Small intestine (tissue), 7 donors: ENCODE measurements around the gene ESCO1. TPM values are rescaled to one million over a fixed set of nuclear protein-coding genes. Genes with fewer than 3 reads are reported as not detected.
"Not testable (repeated sequence)": the region's sequence is repeated elsewhere in the genome, so short reads cannot be mapped to it uniquely, and the experiment has no call there.

ENCODE experiments used
- DNase-seq, 2 donors: peaks; one replicate each; pipeline versions ENCODE4 v3.0.0 to v3.0.0-alpha.2; 2013
- FAIRE-seq: peaks from 2 replicates; lab custom pipeline; 2012; peaks lifted over from hg19 to GRCh38; lab: Jason Lieb, UNC
- H3K27ac ChIP-seq, 3 donors: one replicate each; pipeline ENCODE4 v1.5.1; 2013; ENCODE audit warnings: low read length in 2 of 3, mild to moderate bottlenecking in 2 of 3, control low read depth in 1 of 3, inconsistent platforms in 1 of 3, low read depth in 1 of 3, moderate library complexity in 1 of 3
- H3K27me3 ChIP-seq, 3 donors: one replicate each; pipeline ENCODE4 v1.6.1; 2013; ENCODE audit warnings: low read length in 3 of 3, inconsistent platforms in 1 of 3; ENCODE audit not compliant: control insufficient read depth in 3 of 3, insufficient read depth in 3 of 3
- H3K36me3 ChIP-seq, 3 donors: one replicate each; pipeline ENCODE4 v1.6.1; 2013; ENCODE audit warnings: low read length in 3 of 3, inconsistent platforms in 1 of 3, low read depth in 1 of 3, mild to moderate bottlenecking in 1 of 3, moderate library complexity in 1 of 3; ENCODE audit not compliant: control insufficient read depth in 3 of 3, insufficient read depth in 2 of 3
- H3K4me1 ChIP-seq, 3 donors: one replicate each; pipeline ENCODE4 v1.6.1; 2013; ENCODE audit warnings: low read length in 2 of 3, inconsistent platforms in 1 of 3, low read depth in 1 of 3, mild to moderate bottlenecking in 1 of 3, moderate library complexity in 1 of 3; ENCODE audit not compliant: control insufficient read depth in 3 of 3, insufficient read depth in 2 of 3
- H3K4me3 ChIP-seq, 3 donors: one replicate each; pipeline ENCODE4 v1.5.1; 2013; ENCODE audit warnings: low read length in 3 of 3, control low read depth in 1 of 3, inconsistent platforms in 1 of 3, low read depth in 1 of 3, mild to moderate bottlenecking in 1 of 3, moderate library complexity in 1 of 3
- H3K9me3 ChIP-seq, 2 donors: one replicate each; pipeline ENCODE4 v1.6.1; 2013; ENCODE audit warnings: low read depth in 1 of 2, low read length in 1 of 2; ENCODE audit not compliant: control insufficient read depth in 2 of 2, insufficient read depth in 1 of 2
- WGBS, 3 donors: extraction: QIAGEN DNeasy Blood & Tissue Kit; methylation state at CpG; one replicate each; pipeline ENCODE4 v1.1.7; 2013; 5-methylcytosine and 5-hydroxymethylcytosine counted together
- polyA plus RNA-seq, 4 donors: library from polyadenylated mRNA; stranded (reverse) in 3 of 4; unstranded in 1 of 4; fragments of 200-250 nt in 3 of 4; fragments of 120-200 nt in 1 of 4; gene quantifications; one replicate each; pipeline versions ENCODE4 v1.2.1 to v1.2.3, GENCODE V29; 2013
- donor health status: healthy with polysubstance abuse.
- donor health status: control.
- donor health status: control.
- donor health status: Bipolar disorder and iron deficiency.
- donor health status: healthy.

The ESCO1 gene
- polyA plus RNA-seq, 4 donors: 9.4 to 24.4 (median 13.1) TPM

DNA sequence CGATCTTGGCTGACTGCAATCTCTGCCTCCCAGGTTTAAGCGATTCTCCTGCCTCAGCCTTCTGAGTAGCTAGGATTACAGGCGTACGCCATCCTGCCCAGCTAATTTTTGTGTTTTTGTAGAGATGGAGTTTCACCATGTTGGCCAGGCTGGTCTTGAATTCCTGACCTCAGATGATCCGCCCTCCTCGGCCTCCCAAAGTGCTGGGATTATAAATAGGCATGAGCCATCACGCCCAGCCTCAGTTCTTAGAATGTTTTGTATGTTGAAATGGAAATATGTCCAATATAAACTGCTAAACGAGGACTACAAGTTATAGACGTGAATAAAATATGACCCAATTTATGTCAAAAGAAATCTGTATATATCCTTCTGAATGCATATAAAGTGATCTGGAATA lies 21.1 kb upstream of the ESCO1 start:
- H3K36me3 ChIP-seq: peaks cover 5 to 44% (median 6%) of the 10 kb centered on the region in 3 donors
- not testable (repeated sequence) for DNase-seq, H3K9me3 ChIP-seq, H3K27me3 ChIP-seq, H3K4me3 ChIP-seq, H3K27ac ChIP-seq, H3K4me1 ChIP-seq, FAIRE-seq
- WGBS, 3 donors: 89 to 94% (median 93%) methylated on average over 9 of the region's 9 CpGs

DNA sequence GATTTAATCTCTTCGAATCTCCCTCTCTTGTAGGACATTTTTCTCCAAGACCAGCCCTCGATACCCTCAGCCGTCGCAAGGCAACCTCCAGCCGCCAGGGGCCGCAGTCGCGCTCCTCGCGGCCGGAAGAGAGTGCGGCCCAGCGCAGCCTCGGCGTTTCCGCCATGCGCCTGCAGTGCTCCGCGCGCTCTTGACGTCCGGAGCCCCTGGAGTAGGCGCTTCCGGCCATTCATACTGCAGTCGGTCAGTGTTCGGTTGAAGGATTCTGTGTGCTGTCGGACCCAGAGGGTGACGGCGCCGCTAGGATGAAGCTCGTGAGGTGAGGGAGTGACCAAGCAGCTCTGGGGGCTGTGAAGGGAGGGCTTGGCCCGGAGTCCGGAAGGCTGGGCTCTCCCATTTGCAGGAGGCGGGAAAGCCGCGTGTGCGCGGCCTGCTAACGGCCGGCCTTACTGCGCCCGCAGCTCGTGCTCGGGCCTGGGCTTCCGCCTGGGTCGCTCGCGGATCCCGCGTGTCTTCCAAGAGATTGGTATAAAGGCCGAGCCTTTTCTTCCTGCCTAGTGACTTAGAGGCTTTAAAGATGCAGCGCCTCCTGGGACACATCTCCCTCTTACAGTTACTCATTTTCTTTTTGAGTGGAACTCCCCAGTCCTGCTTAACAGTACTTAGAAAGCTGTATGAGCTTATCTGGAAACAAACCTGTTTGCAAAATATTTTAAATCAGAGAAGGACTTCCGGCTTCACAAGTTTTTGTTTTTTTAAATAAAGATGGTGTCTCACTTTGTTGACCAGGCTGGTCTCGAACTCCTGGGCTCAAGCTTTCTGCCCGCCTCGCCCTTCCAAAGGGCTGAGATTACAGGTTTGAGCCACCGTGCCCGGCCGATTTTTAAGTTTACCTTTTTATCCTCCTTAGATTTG lies 11.9 kb upstream of the ESCO1 start, which contains the start of gene SNRPD1:
TSS of gene SNRPD1 (plus strand) at position 190 of the 915 bp plus-strand sequence. CDS start at position 306, 116 bp downstream.
- peaks cover 0 to 3% (median 0%) of the 10 kb centered on the region in 3 donors for H3K4me1 ChIP-seq
- H3K36me3 ChIP-seq: peaks cover 0 to 13% (median 0%) of the 10 kb centered on the region in 3 donors
- FAIRE-seq (no peak), DNase-seq (peak; percentile 89 to 96)
- H3K4me3 ChIP-seq: peak within 1 kb of the TSS; percentile 70 to 97 (median 86)
- WGBS, 3 donors: 0 to 1% (median 0%) methylated on average over 58 to 59 of the region's 59 CpGs
- H3K9me3 ChIP-seq: no peaks in the 10 kb centered on the region
- no peaks in the 10 kb centered on the region for H3K27me3 ChIP-seq
- H3K27ac ChIP-seq: peak within 1 kb of the TSS; percentile 68 to 95 (median 91)

DNA sequence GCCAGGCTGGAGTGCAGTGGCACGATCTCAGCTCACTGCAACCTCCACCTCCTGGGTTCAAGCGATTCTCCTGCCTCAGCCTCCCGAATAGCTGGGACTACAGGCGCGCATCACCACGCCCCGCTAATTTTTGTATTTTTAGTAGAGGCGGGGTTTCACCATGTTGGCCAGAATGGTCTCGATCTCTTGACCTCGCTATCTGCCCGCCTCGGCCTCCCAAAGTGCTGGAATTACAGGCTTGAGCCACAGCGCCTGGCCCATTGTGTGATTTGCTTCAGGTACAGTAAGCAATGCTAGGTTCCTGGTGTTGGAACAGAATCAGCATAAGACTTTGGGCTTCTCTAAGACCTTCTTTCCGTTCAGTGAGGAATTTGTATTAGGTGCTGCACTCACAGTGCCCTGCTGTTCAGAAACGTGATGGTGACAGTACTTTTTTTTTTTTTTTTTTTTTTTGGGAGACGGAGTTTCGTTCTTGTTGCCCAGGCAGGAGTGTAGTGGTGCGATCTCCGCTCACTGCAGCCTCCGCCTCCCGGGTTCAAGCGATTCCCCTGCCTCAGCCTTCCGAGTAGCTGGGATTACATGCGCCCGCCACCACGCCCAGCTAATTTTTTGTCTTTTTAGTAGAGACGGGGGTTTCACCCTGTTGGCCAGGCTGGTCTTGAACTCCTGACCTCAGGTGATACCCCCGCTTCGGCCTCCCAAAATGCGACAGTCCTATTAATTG lies 11.1 kb upstream of the ESCO1 start:
- H3K36me3 ChIP-seq, H3K9me3 ChIP-seq, FAIRE-seq, H3K4me1 ChIP-seq, H3K27me3 ChIP-seq, DNase-seq: not testable (repeated sequence)
- WGBS, 3 donors: 52 to 61% (median 54%) methylated on average over 26 to 30 of the region's 30 CpGs
- Histone ChIP-seq H3K4me3 (peak overlapping the region in 2 of 3 donors; percentile 70 to 97), H3K27ac (peak overlapping the region in 2 of 3 donors; percentile 42 to 95)

DNA sequence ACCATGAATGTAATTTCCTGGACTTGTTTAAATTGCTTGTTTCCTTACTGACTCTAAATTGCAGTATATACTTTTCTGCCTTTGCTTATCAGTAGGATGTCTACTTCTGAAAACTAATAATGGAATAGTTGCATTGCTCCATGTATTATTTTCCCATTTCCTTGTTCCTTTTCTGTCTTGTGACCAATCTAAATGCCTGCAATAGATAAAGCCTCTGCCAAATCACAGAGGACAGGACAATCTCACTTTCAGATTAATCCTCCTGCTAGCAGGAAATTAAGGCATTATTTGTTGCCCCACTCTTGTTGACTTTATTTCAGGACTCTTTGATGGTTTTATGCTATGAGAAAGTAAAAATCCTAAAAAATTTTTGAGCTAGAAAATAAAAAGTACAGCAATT lies 4.7 kb upstream of the ESCO1 start:
- peaks cover 0 to 4% (median 3%) of the 10 kb centered on the region in 3 donors for H3K4me1 ChIP-seq
- DNase-seq (peak in 1 of 2 donors; percentile 48), FAIRE-seq (no peak)
- no peak overlapping the region for H3K4me3 ChIP-seq
- H3K36me3 ChIP-seq: no peaks in the 10 kb centered on the region
- H3K9me3 ChIP-seq: no peaks in the 10 kb centered on the region
- peak overlapping the region in 2 of 3 donors; percentile 17 to 70 for H3K27ac ChIP-seq
- no peaks in the 10 kb centered on the region for H3K27me3 ChIP-seq

DNA sequence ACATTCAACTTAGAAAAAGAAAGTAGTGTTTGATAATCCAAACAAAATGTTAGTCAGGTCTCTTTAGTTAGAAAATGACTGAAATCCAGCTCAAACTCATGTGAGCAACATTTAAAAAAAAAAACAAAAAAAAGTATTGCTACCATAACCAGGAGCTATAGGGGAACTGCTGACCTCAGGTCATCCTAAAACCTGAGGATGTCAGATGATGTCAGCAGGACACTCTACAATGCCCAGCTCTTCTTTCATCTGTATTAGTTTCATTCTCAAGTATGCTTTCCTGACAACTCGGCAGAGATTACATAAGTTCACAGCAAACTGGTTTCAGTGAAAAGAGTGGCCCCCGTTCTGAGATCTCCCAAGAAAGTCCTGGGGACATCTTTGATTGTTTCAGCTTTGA lies 4.2 kb upstream of the ESCO1 start:
- H3K9me3 ChIP-seq: no peaks in the 10 kb centered on the region
- no peaks in the 10 kb centered on the region for H3K27me3 ChIP-seq
- H3K36me3 ChIP-seq: no peaks in the 10 kb centered on the region
- peak overlapping the region in 2 of 3 donors; percentile 17 to 70 for H3K27ac ChIP-seq
- peaks cover 0 to 4% (median 3%) of the 10 kb centered on the region in 3 donors for H3K4me1 ChIP-seq
- FAIRE-seq (no peak), DNase-seq (no peak)
- 4 to 30% (median 10%) methylated on average over 2 of the region's 2 CpGs for WGBS, 3 donors
- no peak overlapping the region for H3K4me3 ChIP-seq

DNA sequence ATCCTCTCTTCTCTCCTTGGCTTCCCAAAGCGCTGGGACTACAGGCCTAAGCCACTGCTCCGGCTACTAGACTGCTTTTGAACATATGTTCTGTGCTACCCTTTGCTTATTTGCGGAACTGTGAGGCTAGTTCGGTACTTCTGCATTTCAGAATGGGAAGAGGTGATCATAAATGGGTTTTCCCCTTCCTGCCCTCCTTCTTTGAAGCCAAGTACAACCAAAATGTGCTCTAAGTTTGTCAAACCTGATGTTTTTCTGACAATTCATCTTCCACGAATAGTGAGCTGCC lies 1.7 kb upstream of the ESCO1 start:
- DNase-seq (no peak), FAIRE-seq (no peak)
- peaks cover 0 to 10% (median 7%) of the 10 kb centered on the region in 3 donors for H3K4me1 ChIP-seq
- H3K27me3 ChIP-seq: no peaks in the 10 kb centered on the region
- H3K27ac ChIP-seq: no peak overlapping the region
- H3K4me3 ChIP-seq: no peak overlapping the region
- H3K9me3 ChIP-seq: no peaks in the 10 kb centered on the region
- H3K36me3 ChIP-seq: no peaks in the 10 kb centered on the region
- 77 to 93% (median 79%) methylated on average over 5 of the region's 5 CpGs for WGBS, 3 donors

DNA sequence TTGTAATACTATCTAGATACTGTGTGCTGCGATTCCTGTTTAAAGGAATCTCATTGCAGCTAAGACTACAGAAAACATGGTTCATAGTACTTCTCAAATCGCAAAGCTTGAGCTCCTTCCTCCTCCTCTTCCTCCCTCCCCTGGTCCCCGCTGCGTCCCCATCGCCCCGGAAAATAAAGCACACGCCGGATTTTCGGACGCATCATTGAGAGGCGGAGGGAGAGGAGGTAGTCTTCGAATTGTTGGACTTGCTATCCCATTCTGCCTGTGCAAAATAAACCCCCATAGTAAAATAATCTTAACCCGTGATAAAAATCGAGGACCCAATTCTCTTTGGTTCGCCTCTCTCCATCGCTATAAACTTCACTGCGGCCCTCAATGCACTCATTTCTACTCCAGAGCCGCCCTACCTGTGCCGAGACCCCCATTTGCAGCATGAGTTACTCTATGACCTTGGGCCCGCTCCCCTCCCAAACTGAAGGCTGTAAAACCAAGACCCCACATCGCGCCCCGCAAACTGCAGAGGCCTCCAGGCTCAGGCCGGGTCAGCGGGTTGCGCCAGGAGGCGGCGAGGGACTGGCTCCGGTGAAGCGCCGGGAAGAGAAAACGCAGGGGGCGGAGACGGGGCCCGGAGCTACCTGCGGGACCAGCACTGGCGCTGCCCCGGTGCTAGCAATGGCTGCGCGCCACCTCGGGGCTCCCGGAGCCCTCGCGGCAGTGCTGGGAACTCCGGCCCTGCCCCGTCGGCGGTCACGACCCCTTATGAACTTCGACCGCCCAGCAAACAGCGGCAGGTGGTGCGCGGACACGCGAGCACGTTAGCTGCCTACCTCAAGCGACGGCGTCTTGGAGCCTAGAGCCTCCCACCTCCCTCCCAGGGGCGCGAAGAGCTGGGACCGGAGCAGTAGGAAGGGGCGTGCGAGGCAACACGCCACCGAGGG lies 649 bp downstream of the ESCO1 start:
- no peak for FAIRE-seq
- peak in 1 of 2 donors; percentile 93 for DNase-seq
- 0 to 1% (median 0%) methylated on average over 62 to 67 of the region's 67 CpGs for WGBS, 3 donors

More for the DNA sequence above, 649 bp downstream of the ESCO1 start:
- Histone ChIP-seq H3K27me3 (no peaks in the 10 kb centered on the region), H3K36me3 (no peaks in the 10 kb centered on the region), H3K9me3 (no peaks in the 10 kb centered on the region), H3K4me1 (peaks cover 0 to 10% (median 5%) of the 10 kb centered on the region in 3 donors), H3K27ac (peak overlapping the region; percentile 100), H3K4me3 (peak overlapping the region; percentile 85 to 95 (median 90))
